ENCODE results near the gene MN1. TPM values are rescaled to one million over a fixed set of nuclear protein-coding genes. Genes with fewer than 3 reads are reported as not detected.

The MN1 gene
- total RNA-seq, 1 donor from 2014 or later: 4.5 TPM

DNA sequence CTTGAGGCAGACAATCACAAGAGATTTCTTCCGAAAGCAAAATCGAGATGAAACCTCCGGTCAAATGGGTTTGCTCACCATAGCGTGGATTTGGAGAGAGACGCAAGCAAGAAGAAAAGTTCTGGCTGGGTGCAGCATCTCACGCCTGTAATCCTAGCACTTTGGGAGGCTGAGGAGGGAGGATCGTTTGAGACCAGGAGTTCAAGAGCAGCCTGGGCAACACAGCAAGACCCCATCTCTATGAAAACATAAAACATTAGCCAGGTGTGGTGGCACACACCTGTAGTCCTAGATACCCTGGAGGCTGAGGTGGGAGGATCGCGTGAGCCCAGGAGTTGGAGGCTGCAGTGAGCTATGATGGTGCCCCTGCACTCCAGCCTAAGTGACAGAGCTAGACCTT, 24.4 kb downstream of the MN1 start:
- H3K27me3 ChIP-seq (ENCODE audit: control insufficient read depth, insufficient read depth, low read length): peaks cover 8% of the 10 kb centered on the region
- H3K4me3 ChIP-seq (ENCODE audit: low read depth, low read length): no peak overlapping the region
- no peak for DNase-seq (ENCODE audit: low read depth)
- H3K36me3 ChIP-seq (ENCODE audit: control insufficient read depth, insufficient read depth, low read length): no peaks in the 10 kb centered on the region
- TF ChIP-seq, protein P1, sequence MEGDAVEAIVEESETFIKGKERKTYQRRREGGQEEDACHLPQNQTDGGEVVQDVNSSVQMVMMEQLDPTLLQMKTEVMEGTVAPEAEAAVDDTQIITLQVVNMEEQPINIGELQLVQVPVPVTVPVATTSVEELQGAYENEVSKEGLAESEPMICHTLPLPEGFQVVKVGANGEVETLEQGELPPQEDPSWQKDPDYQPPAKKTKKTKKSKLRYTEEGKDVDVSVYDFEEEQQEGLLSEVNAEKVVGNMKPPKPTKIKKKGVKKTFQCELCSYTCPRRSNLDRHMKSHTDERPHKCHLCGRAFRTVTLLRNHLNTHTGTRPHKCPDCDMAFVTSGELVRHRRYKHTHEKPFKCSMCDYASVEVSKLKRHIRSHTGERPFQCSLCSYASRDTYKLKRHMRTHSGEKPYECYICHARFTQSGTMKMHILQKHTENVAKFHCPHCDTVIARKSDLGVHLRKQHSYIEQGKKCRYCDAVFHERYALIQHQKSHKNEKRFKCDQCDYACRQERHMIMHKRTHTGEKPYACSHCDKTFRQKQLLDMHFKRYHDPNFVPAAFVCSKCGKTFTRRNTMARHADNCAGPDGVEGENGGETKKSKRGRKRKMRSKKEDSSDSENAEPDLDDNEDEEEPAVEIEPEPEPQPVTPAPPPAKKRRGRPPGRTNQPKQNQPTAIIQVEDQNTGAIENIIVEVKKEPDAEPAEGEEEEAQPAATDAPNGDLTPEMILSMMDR (IDR thresholded peaks at IDR 0.05; ENCODE audit: insufficient read depth, low read length, poor library complexity, severe bottlenecking): no peak

GRCh38 chr22:27776650-27776958, 25.0 kb downstream of the MN1 start:
- no peak overlapping the region for H3K4me3 ChIP-seq (ENCODE audit: low read depth, low read length)
- TF ChIP-seq, protein P1 (IDR thresholded peaks at IDR 0.05; ENCODE audit: insufficient read depth, low read length, poor library complexity, severe bottlenecking): no peak
- no peaks in the 10 kb centered on the region for H3K36me3 ChIP-seq (ENCODE audit: control insufficient read depth, insufficient read depth, low read length)
- no peak for DNase-seq (ENCODE audit: low read depth)
- H3K27me3 ChIP-seq (ENCODE audit: control insufficient read depth, insufficient read depth, low read length): peaks cover 10% of the 10 kb centered on the region

- no peak for DNase-seq (ENCODE audit: low read depth)
- TF ChIP-seq, protein P1 (IDR thresholded peaks at IDR 0.05; ENCODE audit: insufficient read depth, low read length, poor library complexity, severe bottlenecking): no peak
- Histone ChIP-seq H3K4me3 (ENCODE audit: low read depth, low read length) (no peak overlapping the region), H3K36me3 (ENCODE audit: control insufficient read depth, insufficient read depth, low read length) (no peaks in the 10 kb centered on the region), H3K27me3 (ENCODE audit: control insufficient read depth, insufficient read depth, low read length) (peaks cover 10% of the 10 kb centered on the region)
Measured at GRCh38 chr22:27775758-27776649, 25.6 kb downstream of the MN1 start.

- DNase-seq (ENCODE audit: low read depth): no peak
- H3K4me3 ChIP-seq (ENCODE audit: low read depth, low read length): no peak overlapping the region
- H3K27me3 ChIP-seq (ENCODE audit: control insufficient read depth, insufficient read depth, low read length): peaks cover 10% of the 10 kb centered on the region
- no peaks in the 10 kb centered on the region for H3K36me3 ChIP-seq (ENCODE audit: control insufficient read depth, insufficient read depth, low read length)
- TF ChIP-seq, protein P1 (IDR thresholded peaks at IDR 0.05; ENCODE audit: insufficient read depth, low read length, poor library complexity, severe bottlenecking): no peak
Measured at GRCh38 chr22:27775087-27775698, 26.4 kb downstream of the MN1 start.

GRCh38 chr22:27774200-27774599, 27.4 kb downstream of the MN1 start:
- TF ChIP-seq, protein P1 (IDR thresholded peaks at IDR 0.05; ENCODE audit: insufficient read depth, low read length, poor library complexity, severe bottlenecking): no peak
- DNase-seq (ENCODE audit: low read depth): no peak
- Histone ChIP-seq H3K4me3 (ENCODE audit: low read depth, low read length) (no peak overlapping the region), H3K27me3 (ENCODE audit: control insufficient read depth, insufficient read depth, low read length) (peaks cover 10% of the 10 kb centered on the region), H3K36me3 (ENCODE audit: control insufficient read depth, insufficient read depth, low read length) (no peaks in the 10 kb centered on the region)
